K562 (cell line): ENCODE data around the gene NPY1R. TPM values are rescaled to one million over a fixed set of nuclear protein-coding genes. Genes with fewer than 3 reads are reported as not detected.

Experiments used
- ATAC-seq: fragments of 200-7000 bp; cut with Tn5 transposase; 3 replicates; pipeline ENCODE4 v1.9.1; 2020; ENCODE audit warnings: moderate library complexity
- BruUV-seq: library from RNA; stranded (reverse); fragments of 400-500 nt; replicated peaks from 2 replicates; lab custom pipeline; 2021; lab: Mats Ljungman, UMichigan
- CTCF ChIA-PET: fragments of 300-600 bp; formaldehyde crosslinking; extraction: SDS; loops from one replicate; lab custom pipeline; 2021; ENCODE audit warnings: low intra/inter-chr PET ratio; lab: Yijun Ruan, JAX
- POLR2A ChIA-PET: fragments of 300-600, 350-650 bp; sonication (Branson Sonifier 250); formaldehyde crosslinking; extraction: SDS; loops from one replicate; lab custom pipeline; 2021; ENCODE audit warnings: antibody characterized with exemption, inconsistent platforms; lab: Yijun Ruan, JAX
- DNase-seq, 4 experiments: peaks; one replicate each; pipeline versions ENCODE4 v3.0.0 to v3.0.0-alpha.2; 2011 to 2018; ENCODE audit warnings: low spot score in 3 of 4, mixed read lengths in 3 of 4; ENCODE audit errors: extremely low read depth in 1 of 4
- FAIRE-seq: peaks from 2 replicates; lab custom pipeline; 2011; peaks lifted over from hg19 to GRCh38; lab: Jason Lieb, UNC
- H2AFZ ChIP-seq: 2 replicates; pipeline ENCODE4 v1.6.0; 2011; ENCODE audit warnings: low read depth, low read length, control low read depth, inconsistent platforms
- H3K27ac ChIP-seq: fragments of 200-600 bp; 3 replicates; pipeline ENCODE4 v1.8.0; 2011; ENCODE audit warnings: low read depth, mild to moderate bottlenecking, control low read depth, inconsistent platforms, low read length, moderate library complexity, mixed read lengths; ENCODE audit errors: extremely low read depth
- H3K27me3 ChIP-seq, 2 experiments: fragments of 300-600 bp in 1 of 2; 2 replicates in 1 of 2; 3 replicates in 1 of 2; pipeline versions ENCODE4 v1.6.0 to v1.8.0; 2011; ENCODE audit warnings: inconsistent platforms in 2 of 2, low read length in 2 of 2, mild to moderate bottlenecking in 1 of 2, mixed read lengths in 1 of 2, moderate library complexity in 1 of 2; ENCODE audit not compliant: control insufficient read depth in 2 of 2, insufficient read depth in 2 of 2
- H3K36me3 ChIP-seq: fragments of 300-600 bp; 3 replicates; pipeline ENCODE4 v1.8.0; 2011; ENCODE audit warnings: mild to moderate bottlenecking, low read length, inconsistent platforms; ENCODE audit not compliant: control insufficient read depth, insufficient read depth
- H3K4me1 ChIP-seq, 2 experiments: fragments of 200-600 bp in 1 of 2; replicated peaks in 1 of 2; 2 replicates in 1 of 2; 3 replicates in 1 of 2; pipeline versions ENCODE4 v1.5.1 to v1.8.0; 2011; ENCODE audit warnings: inconsistent platforms in 2 of 2, low read length in 2 of 2, mild to moderate bottlenecking in 1 of 2, mixed read lengths in 1 of 2, moderate library complexity in 1 of 2; ENCODE audit not compliant: control insufficient read depth in 2 of 2, insufficient read depth in 2 of 2
- H3K4me2 ChIP-seq: 2 replicates; pipeline ENCODE4 v1.6.1; 2011; ENCODE audit warnings: low read length, control low read depth, inconsistent platforms, mixed read lengths; ENCODE audit not compliant: insufficient read depth
- H3K4me3 ChIP-seq: fragments of 200-600 bp; sonication (generic), shearing (Covaris generic); 2 replicates; pipeline ENCODE4 v1.5.1; 2016; ENCODE audit warnings: control low read depth, inconsistent platforms
- H3K79me2 ChIP-seq: fragments of 200-600 bp; 3 replicates; pipeline ENCODE4 v1.8.0; 2011; ENCODE audit warnings: low read length, inconsistent platforms; ENCODE audit not compliant: control insufficient read depth, insufficient read depth
- H3K9ac ChIP-seq, 2 experiments: 2 replicates each; pipeline versions ENCODE4 v1.6.0 to v1.6.1; 2011; ENCODE audit warnings: low read depth in 2 of 2, low read length in 2 of 2, control low read depth in 1 of 2, inconsistent platforms in 1 of 2, mild to moderate bottlenecking in 1 of 2, mixed read lengths in 1 of 2; ENCODE audit not compliant: insufficient read depth in 1 of 2
- H3K9me1 ChIP-seq: one replicate; pipeline ENCODE4 v1.6.0; 2011; ENCODE audit warnings: inconsistent platforms, mild to moderate bottlenecking, low read length, moderate library complexity; ENCODE audit not compliant: control insufficient read depth, insufficient read depth
- H3K9me3 ChIP-seq: replicated peaks from 2 replicates; pipeline ENCODE4 v1.5.1; 2011; ENCODE audit warnings: low read depth, low read length, inconsistent platforms; ENCODE audit not compliant: control insufficient read depth, insufficient read depth
- H4K20me1 ChIP-seq: replicated peaks from 2 replicates; pipeline ENCODE4 v1.6.1; 2011; ENCODE audit warnings: low read length, inconsistent platforms, mixed read lengths; ENCODE audit not compliant: control insufficient read depth, insufficient read depth
- ARID3B ChIP-seq: fragments of 250-450 bp; sonication (Bioruptor Pico); IDR thresholded peaks from 2 replicates; pipeline ENCODE4 v1.4.0; 2020; ENCODE audit warnings: borderline replicate concordance
- ATF1 ChIP-seq, 2 experiments: fragments of 450-650 bp in 1 of 2; IDR thresholded peaks; 2 replicates each; pipeline ENCODE4 v1.6.1; 2016; ENCODE audit warnings: missing compliant biosample characterization in 1 of 2, missing genetic modification characterization in 1 of 2
- CCNT2 ChIP-seq: IDR thresholded peaks from 2 replicates; pipeline ENCODE4 v1.6.1; 2011; ENCODE audit warnings: borderline replicate concordance, low read depth, mild to moderate bottlenecking, moderate library complexity, mixed read lengths, low read length; ENCODE audit not compliant: insufficient read length; ENCODE audit errors: extremely low read depth
- DLX4 ChIP-seq: fragments of 250-450 bp; sonication (Bioruptor Pico); IDR thresholded peaks from 2 replicates; pipeline ENCODE4 v1.6.1; 2021; ENCODE audit warnings: mild to moderate bottlenecking
- GABPB1 ChIP-seq: sonication (generic); formaldehyde crosslinking; IDR thresholded peaks from 2 replicates; pipeline ENCODE4 v1.8.0; 2022; ENCODE audit warnings: mild to moderate bottlenecking, missing genetic modification reagents
- JUNB ChIP-seq: fragments of 450-650 bp; formaldehyde crosslinking; conservative IDR thresholded peaks from 2 replicates; pipeline ENCODE4 v1.4.0; 2020; ENCODE audit warnings: mild to moderate bottlenecking
- KDM1A ChIP-seq, 2 experiments: fragments of 450-650 bp; IDR thresholded peaks; 2 replicates each; pipeline ENCODE4 v1.6.1; 2016; ENCODE audit warnings: mild to moderate bottlenecking in 2 of 2
- MAX ChIP-seq: sonication (generic); formaldehyde crosslinking; IDR thresholded peaks from 2 replicates; pipeline ENCODE4 v1.9.0; 2022; ENCODE audit warnings: mild to moderate bottlenecking, missing genetic modification reagents
- NCOA6 ChIP-seq: fragments of 450-650 bp; IDR thresholded peaks from 2 replicates; pipeline ENCODE4 v1.6.1; 2017; ENCODE audit warnings: mild to moderate bottlenecking
- PBX2 ChIP-seq, 2 experiments: IDR thresholded peaks in 1 of 2; conservative IDR thresholded peaks in 1 of 2; 2 replicates each; pipeline ENCODE4 v1.6.1; 2016; ENCODE audit warnings: low read depth in 2 of 2, mild to moderate bottlenecking in 1 of 2, missing compliant biosample characterization in 1 of 2, missing genetic modification characterization in 1 of 2, moderate library complexity in 1 of 2
- POLR3A ChIP-seq: IDR thresholded peaks from 2 replicates; pipeline ENCODE4 v1.6.1; 2011; ENCODE audit warnings: borderline replicate concordance, mild to moderate bottlenecking, moderate library complexity; ENCODE audit not compliant: insufficient read length, insufficient read depth; ENCODE audit errors: extremely low read depth
- PYGO2 ChIP-seq: fragments of 450-650 bp; IDR thresholded peaks from 2 replicates; pipeline ENCODE4 v1.6.1; 2016; ENCODE audit warnings: mild to moderate bottlenecking, missing genetic modification characterization, moderate library complexity, missing compliant biosample characterization
- RHOXF2B ChIP-seq: fragments of 250-450 bp; sonication (Bioruptor Pico); conservative IDR thresholded peaks from 2 replicates; pipeline ENCODE4 v1.5.1; 2021
- SP1 ChIP-seq: sonication (generic); formaldehyde crosslinking; IDR thresholded peaks from 2 replicates; pipeline ENCODE4 v1.8.1; 2022; ENCODE audit warnings: mild to moderate bottlenecking, missing genetic modification reagents
- TFAM ChIP-seq: fragments of 250-450 bp; sonication (Bioruptor Pico); conservative IDR thresholded peaks from 2 replicates; pipeline ENCODE4 v1.5.0; 2021; ENCODE audit warnings: mild to moderate bottlenecking, moderate library complexity
- WGBS: fragments of 100-300 bp; shearing (Covaris generic); methylation state at CpG from one replicate; pipeline ENCODE4 v1.1.6; 2016; ENCODE audit warnings: low coverage, mixed read lengths; ENCODE audit not compliant: insufficient coverage; ENCODE audit errors: missing lambda C conversion rate; 5-methylcytosine and 5-hydroxymethylcytosine counted together
- in situ Hi-C: fragments of 300-500 bp; cut with MboI; formaldehyde crosslinking; loops from 4 replicates; pipeline ENCODE4 v1.15.0; 2018; ENCODE audit warnings: inconsistent platforms, mixed read lengths
- intact Hi-C: fragments of 100-400 bp; cut with micrococcal nuclease; formaldehyde crosslinking; loops from 2 replicates; pipeline ENCODE4 v1.14.2; 2022
- polyA plus RNA-seq, 8 experiments: library from polyadenylated mRNA; depleted of rRNA in 4 of 8; stranded (reverse) in 5 of 8; unstranded in 3 of 8; fragments of >200 nt; fragmentation: Nextera tagmentation in 2 of 8; fragmentation: Illumina TruSeq in 1 of 8; extraction: Ambion mirVana in 2 of 8; extraction: Trizol in 1 of 8; gene quantifications; 2 replicates each; pipeline versions ENCODE4 v1.2.1 to v1.2.3, GENCODE V29; 2011 to 2014; ENCODE audit warnings: inconsistent platforms in 1 of 8, missing spikeins in 1 of 8
- total RNA-seq, 7 experiments: library from RNA; depleted of rRNA in 6 of 7; stranded (reverse); fragments of >200 nt in 6 of 7; fragmentation: Illumina TruSeq in 2 of 7; extraction: Trizol in 2 of 7; gene quantifications; 2 replicates each; pipeline versions ENCODE4 v1.2.1 to v1.2.3, GENCODE V29; 2011 to 2021; ENCODE audit warnings: low replicate concordance in 1 of 7

The NPY1R gene
- total and polyA plus RNA-seq, 9 of the 15 experiments (the other 6 are each of a cell fraction or from before 2014, with no cell fraction given) = 0.04 to 0.18 (median 0.12) TPM; not detected in 5

GRCh38 chr4:163300445-163300844 is 32.0 kb downstream of the NPY1R start:
- Histone ChIP-seq H4K20me1 (no peaks in the 10 kb centered on the region), H3K9ac (no peak overlapping the region), H3K9me1 (no peaks in the 10 kb centered on the region), H3K79me2 (no peaks in the 10 kb centered on the region), H3K27ac (no peak overlapping the region), H3K4me1 (no peaks in the 10 kb centered on the region; a peak in 1 of 5 replicates), H2AFZ (0 out of 2 replicates have a peak overlapping the region, but pooled peaks have one; percentile 5), H3K36me3 (no peaks in the 10 kb centered on the region), H3K9me3 (no peaks in the 10 kb centered on the region), H3K27me3 (no peaks in the 10 kb centered on the region; a peak in 1 of 5 replicates), H3K4me3 (no peak overlapping the region), H3K4me2 (no peak overlapping the region)
- BruUV-seq = no TSS peak
- no peak for TF ChIP-seq TFAM (CRISPR knock-in tag)
- no peak for TF ChIP-seq DLX4 (CRISPR knock-in tag)
- no peak for TF ChIP-seq RHOXF2B
- no peak for TF ChIP-seq CCNT2
- TF ChIP-seq SP1 = no peak
- no peak for TF ChIP-seq ATF1 (CRISPR knock-in tag; IDR thresholded peaks at IDR 0.05)
- no peak for TF ChIP-seq ATF1 (tag; IDR thresholded peaks at IDR 0.05)
- TF ChIP-seq JUNB (CRISPR knock-in tag) = no peak
- no peak for TF ChIP-seq POLR3A
- TF ChIP-seq PBX2 (CRISPR knock-in tag; IDR thresholded peaks at IDR 0.05; ENCODE audit: low read depth) = no peak
- no peak for TF ChIP-seq PBX2 (tag; conservative IDR thresholded peaks at IDR 0.05; ENCODE audit: low read depth)
- no peak for TF ChIP-seq ARID3B (CRISPR knock-in tag)
- TF ChIP-seq KDM1A (IDR thresholded peaks at IDR 0.05) = no peak
- no peak for TF ChIP-seq NCOA6
- no peak for TF ChIP-seq PYGO2 (tag)
- no peak for TF ChIP-seq MAX (CRISPR knock-in tag)
- TF ChIP-seq GABPB1 = no peak
- DNase-seq = no peak
- ChIA-PET CTCF (no interaction called here), POLR2A (no interaction called here)
- no peak for FAIRE-seq
- WGBS = 3% methylated on average over 3 of the region's 3 CpGs
- peak; percentile 49; the same call in 2 of the 3 replicates for ATAC-seq
- intact Hi-C loops (no loop called here), in situ Hi-C loops (no loop called here)
